HG03439 (cell line): ENCODE measurements around the gene TOP3A.
"Not testable (repeated sequence)": the region's sequence is repeated elsewhere in the genome, so short reads cannot be mapped to it uniquely, and the experiment has no call there.

Experiments
- ATAC-seq: cut with Tn5 transposase; IDR thresholded peaks from one replicate; pipeline ENCODE4 v1.9.1; 2021; ENCODE audit warnings: mild to moderate bottlenecking, moderate library complexity; ENCODE audit not compliant: unreplicated experiment

TOP3A gene

GRCh38 chr17:18323507-18324139, 8.8 kb upstream of the TOP3A start:
- no peak for ATAC-seq

DNA sequence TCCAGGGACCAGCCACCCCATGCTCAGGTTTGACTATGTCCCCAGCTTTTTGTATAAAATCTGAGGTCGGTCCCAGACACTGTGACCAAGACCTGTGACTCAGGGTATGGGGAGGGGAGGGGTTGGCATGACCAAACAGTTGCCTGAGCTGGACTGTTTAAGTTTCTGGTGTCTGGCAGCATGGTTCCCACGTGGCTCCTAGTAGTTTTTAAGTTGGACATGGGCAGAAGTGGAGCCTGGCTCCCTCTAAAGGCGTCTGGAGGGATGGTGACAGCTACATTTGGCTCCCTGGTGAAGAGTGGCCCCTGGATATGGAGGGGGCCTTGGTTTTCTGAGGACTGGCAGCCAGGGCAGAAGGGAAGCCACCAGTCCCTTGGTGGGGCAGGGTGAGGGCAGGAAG, 8.2 kb upstream of the TOP3A start:
- no peak for ATAC-seq

GRCh38 chr17:18322522-18322921, 7.7 kb upstream of the TOP3A start:
- no peak for ATAC-seq

- ATAC-seq: no peak
These were observed 6.5 kb upstream of the TOP3A start for GRCh38 chr17:18321309-18321708.

GRCh38 chr17:18320301-18320700, 5.5 kb upstream of the TOP3A start:
- no peak for ATAC-seq

DNA sequence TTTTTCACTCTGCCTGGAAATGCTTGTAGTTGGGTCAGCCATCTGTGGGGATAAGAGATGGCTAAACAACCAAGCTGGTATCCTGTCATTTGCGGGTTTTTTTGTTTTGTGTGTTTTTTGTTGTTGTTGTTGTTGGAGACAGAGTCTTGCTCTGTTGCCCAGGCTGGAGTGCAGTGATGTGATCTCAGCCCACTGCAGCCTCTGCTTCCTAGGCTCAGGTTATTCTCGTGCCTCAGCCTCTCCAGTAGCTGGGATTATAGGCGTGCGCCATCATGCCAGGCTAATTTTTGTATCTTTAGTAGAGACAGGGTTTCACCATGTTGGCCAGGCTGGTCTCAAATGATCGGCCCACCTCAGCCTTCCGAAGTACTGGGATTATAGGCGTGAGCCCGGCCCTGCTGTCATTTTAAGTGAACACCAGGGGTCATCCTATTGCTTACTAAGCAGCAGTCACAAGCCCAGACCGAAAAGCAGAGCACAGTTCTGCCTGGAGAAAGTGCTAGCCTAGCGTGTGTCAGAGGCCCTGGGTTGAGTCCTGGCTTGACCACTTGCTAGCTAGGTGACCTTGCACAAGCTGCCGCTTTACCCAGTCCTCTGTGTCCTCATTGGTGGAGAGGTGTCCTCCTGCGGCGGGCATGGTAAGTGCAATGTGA, 4.9 kb upstream of the TOP3A start:
- ATAC-seq: no peak

DNA sequence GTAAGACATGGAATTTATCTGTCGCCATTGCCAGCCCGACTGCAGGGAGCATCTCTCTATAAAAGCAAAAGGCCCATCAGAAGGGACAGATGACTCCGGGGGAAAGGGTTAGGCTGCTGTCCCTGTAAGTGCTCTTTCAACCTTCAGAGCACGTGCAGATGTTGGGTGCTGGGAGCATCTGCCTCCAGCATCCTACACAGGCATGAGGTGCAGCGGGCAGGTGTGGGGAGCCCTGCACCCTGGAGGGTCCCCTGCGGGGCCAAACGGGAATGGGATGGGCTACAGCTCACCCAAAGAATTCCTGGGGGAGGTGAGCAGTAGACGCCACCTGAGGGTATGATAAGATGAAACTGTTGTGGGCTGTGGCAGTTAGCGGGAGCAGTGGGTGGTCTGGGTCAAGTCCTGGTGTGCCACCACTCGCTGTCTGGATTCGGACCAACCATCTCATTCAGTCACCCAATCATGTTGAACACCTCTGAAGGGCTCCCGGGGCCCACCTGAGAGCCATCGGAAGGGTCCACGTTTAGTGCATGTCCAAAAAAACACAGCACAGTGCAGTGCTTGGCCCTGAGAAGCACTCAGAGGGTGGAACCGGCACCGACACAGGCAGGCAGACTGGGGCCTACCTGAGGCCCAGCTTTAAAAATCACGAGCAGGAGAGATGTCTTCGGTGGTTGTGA, 4.1 kb upstream of the TOP3A start:
- ATAC-seq: no peak

DNA sequence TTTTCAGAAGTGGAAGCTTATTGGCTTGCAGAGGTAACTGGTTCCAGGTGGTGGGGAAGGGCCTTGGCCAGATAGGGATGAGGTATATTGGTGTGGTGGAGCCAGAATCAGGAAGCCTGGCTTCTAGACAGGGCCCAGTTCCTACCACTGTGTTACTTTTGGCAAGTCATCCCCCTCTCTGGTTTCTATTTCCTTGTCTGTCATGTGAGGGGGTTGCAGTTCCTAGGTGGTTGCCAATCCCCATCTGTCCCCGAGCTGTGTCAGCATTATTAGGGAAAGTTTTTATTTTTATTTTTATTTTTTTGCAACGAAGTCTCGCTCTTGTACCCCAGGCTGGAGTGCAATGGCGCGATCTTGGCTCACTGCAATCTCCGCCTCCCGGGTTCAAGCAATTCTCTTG, 3.3 kb upstream of the TOP3A start:
- no peak for ATAC-seq

- ATAC-seq: no peak
These were observed 1.2 kb upstream of the TOP3A start for GRCh38 chr17:18315961-18316360.

DNA sequence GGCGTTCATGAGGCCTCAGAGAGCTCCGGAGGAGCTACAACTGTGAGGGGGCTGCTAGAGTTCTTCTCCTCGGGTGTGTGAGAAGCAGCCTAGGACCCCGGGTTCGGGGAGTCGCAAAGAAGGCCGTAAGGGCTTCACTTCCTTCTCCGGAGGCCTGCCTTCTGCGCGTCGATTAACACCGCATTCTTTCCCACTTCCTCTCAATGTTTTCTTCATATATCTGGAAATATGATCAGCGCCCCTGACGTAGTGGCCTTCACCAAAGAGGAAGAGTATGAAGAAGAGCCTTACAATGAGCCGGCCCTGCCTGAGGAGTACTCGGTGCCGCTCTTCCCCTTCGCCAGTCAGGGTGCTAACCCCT, 748 bp upstream of the TOP3A start:
- no peak for ATAC-seq

DNA sequence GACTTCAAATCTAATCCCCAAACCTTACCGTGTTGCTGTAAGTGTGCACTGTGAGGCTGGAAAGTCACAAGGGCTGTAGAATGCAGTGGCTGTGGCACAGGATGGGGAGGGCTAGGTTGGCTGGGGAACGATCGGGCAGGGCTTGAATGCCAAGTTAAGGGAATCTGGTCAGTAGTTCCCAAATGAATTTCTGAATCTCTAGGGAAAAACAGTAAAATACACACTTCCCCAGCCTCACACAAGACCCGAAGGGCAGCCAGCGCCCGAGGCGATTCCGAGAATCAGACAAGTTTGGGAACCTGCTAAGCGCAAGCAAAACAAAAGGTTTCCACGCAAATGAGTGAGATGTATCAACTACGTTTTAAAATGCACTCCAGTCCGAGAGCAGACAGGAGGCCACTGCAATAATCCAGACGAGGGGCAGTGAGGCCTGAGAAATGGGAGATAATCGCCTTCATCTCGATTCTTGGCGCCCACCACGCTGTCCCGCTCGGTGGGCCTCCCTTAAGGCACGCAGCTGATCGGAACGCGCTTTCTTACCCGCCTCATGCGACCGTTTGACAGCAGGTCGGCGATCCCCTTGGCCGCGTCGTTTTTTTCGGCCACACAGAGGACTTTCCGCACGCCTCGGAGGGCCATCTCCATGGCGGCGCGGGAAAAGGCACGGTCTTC, 599 bp downstream of the TOP3A start:
- ATAC-seq: peak; percentile 11

DNA sequence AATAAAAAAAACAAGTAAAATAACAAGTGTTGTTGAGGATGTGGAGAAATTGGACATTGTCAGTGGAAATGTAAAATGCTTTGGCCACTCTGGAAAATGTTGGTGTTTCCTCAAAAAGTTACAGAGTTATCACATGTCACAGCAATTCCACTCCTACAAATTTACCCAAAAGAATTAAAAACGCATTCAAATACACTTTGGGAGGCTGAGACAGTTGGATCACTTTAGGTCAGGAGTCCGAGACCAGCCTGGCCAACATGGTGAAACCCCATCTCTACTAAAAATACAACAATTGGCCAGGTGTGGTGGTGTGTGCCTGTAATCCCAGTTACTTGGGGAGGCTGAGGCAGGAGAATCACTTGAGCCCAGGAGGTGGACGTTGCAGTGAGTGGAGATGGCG, 5.6 kb downstream of the TOP3A start:
- no peak for ATAC-seq

DNA sequence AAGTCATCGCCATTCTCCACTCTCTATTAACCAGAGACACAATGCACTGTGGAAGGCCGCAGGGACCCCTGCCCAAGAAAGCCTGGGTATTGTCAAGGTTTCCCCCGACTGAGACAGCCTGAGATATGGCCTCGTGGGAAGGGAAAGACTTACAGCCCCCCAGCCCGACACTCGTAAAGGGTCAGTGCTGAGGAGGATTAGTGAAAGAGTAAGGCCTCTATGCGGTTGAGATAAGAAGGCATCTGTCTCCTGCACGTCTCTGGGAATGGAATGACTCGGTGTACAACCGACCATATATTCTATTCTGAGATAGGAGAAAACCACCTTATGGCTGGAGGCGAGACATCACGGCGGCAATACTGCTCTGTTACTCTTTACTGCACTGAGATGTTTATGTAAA, 11.6 kb downstream of the TOP3A start:
- not testable (repeated sequence) for ATAC-seq

GRCh38 chr17:18300725-18301480, 13.9 kb downstream of the TOP3A start:
- ATAC-seq: no peak

DNA sequence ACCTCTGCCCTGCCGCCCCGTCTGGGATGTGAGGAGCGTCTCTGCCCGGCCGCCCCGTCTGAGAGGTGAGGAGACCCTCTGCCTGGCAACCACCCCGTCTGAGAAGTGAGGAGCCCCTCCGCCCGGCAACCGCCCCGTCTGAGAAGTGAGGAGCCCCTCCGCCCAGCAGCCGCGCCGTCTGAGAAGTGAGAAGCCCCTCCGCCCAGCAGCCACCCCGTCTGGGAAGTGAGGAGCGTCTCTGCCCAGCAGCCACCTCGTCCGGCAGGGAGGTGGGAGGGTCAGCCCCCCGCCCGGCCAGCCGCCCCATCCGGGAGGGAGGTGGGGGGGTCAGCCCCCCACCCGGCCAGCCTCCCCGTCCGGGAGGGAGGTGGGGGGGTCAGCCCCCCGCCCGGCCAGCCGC, 16.7 kb downstream of the TOP3A start:
- ATAC-seq: not testable (repeated sequence)

DNA sequence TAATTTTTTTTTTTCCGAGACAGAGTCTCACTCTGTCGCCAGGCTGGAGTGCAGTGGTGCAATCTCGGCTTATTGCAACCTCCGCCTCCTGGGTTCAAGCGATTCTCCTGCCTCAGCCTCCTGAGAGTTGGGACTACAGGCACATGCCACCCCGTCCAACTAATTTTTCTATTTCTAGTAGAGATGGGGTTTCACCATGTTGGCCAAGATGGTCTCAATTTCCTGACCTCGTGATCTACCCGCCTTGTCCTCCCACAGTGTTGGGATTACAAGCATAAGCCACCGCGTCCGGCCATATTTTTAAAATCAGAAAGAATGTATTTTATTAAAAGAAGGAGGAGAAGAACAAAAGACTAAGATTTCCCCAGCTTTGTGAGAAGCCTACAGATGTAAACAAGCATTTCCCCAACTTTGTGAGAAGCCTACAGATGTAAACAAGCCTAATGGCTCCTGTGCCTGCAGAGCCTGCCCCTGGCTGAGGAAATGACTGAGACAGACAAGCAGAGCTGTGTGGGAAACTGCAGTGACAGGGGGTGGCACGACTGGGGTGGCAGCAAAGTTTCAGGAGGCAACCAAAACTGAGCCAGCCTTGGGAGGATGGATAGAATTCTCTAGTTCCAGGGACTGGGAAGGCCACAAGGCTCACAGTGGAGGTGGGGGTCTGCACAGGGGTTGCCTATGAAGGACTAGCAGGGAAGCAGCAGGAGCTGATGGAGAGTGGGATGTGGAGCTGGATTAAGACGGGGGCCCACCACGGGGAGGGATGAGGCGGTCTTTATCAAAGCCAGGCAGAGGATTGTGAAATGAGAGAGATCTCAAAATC, 22.9 kb downstream of the TOP3A start:
- ATAC-seq: no peak

GRCh38 chr17:18285296-18285695, 29.5 kb downstream of the TOP3A start:
- ATAC-seq: no peak

DNA sequence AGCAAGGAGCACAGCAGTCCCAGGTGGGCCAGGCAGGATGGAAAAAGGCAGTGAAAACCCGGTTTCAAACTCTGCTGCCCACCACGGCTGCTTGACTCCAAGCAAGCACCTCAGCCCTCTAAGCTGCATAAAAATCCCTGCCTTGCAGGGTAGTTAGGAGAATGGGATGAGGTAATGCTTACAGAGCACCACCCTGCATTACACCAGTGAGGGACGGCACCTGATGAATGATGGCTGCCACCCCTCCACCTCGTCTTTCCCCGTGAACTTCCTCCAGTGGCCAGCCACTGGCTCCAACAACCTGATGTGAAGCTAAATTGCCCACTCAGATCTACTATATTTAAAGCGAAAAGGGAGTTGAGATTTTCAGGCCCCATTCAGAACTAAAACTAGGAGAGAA, 33.0 kb downstream of the TOP3A start:
- no peak for ATAC-seq

- no peak for ATAC-seq
These were observed 33.9 kb downstream of the TOP3A start for GRCh38 chr17:18280766-18281371.

- ATAC-seq: no peak
These were observed 34.5 kb downstream of the TOP3A start for GRCh38 chr17:18280249-18280648.
